Measurements from ENCODE around the gene ANO6.

DNA sequence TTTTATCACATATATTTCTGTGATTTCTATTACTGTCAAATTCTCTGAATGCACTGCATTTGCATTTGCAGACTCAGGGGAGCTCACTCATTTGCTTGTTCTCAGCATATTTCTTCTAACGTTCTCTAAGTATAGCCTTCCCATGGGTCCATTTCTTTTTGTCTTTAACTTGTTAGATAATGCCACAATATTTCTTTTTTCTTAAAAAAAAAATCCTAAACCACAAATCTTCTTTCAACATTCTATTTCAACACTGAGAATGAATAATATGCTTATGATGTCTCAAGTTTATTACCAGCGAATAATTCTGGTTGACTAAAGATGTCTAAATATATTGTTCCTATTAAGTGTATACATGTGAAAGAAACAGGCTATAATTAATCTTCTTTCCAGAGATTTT is 200.2 kb downstream of the ANO6 start:
- no peak for TF ChIP-seq POLR2A (IDR thresholded peaks at IDR 0.05)
- TF ChIP-seq, protein P1, sequence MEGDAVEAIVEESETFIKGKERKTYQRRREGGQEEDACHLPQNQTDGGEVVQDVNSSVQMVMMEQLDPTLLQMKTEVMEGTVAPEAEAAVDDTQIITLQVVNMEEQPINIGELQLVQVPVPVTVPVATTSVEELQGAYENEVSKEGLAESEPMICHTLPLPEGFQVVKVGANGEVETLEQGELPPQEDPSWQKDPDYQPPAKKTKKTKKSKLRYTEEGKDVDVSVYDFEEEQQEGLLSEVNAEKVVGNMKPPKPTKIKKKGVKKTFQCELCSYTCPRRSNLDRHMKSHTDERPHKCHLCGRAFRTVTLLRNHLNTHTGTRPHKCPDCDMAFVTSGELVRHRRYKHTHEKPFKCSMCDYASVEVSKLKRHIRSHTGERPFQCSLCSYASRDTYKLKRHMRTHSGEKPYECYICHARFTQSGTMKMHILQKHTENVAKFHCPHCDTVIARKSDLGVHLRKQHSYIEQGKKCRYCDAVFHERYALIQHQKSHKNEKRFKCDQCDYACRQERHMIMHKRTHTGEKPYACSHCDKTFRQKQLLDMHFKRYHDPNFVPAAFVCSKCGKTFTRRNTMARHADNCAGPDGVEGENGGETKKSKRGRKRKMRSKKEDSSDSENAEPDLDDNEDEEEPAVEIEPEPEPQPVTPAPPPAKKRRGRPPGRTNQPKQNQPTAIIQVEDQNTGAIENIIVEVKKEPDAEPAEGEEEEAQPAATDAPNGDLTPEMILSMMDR (IDR thresholded peaks at IDR 0.05), result no peak
- TF ChIP-seq POLR2AphosphoS5 (IDR thresholded peaks at IDR 0.05), result no peak
- no peak for TF ChIP-seq EP300 (IDR thresholded peaks at IDR 0.05)
